ENCODE data around the gene ZNF3.
"Not testable (repeated sequence)": the region's sequence is repeated elsewhere in the genome, so short reads cannot be mapped to it uniquely, and the experiment has no call there.

The ZNF3 gene

DNA sequence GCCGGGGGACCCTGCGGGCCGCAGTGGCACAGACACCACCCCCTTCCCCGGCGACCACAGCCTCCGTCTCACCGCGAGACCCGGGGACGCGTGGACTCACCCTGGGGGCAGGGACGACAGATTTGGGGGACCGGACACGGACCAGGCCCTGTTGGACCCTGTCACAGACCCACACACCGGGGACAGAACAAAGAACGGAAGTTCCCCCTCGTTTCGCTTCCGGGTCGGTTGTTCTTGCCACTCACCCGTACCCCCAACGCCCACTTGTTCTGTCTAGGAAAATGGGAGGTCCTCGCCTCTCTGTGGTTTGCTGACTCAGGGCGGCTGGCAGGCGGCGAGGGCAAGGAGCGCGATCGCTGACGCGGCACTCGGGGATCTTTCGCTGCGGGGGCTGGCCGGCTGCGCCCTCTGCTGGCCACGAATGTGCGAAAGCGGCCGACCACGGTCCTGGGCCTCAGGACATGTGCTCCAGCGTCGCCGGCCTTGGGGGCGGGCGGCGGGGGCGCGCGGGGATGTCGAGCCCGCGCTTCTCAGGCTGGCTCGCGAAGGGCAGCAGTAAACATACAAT lies at the start of gene ZNF3:
TSS of gene ZNF3 (minus strand) at position 189 of the 568 bp plus-strand sequence. CDS start 4,366 bp downstream, outside the sequence.
- peak; percentile 98 for DNase-seq (ENCODE audit: low read depth)

DNA sequence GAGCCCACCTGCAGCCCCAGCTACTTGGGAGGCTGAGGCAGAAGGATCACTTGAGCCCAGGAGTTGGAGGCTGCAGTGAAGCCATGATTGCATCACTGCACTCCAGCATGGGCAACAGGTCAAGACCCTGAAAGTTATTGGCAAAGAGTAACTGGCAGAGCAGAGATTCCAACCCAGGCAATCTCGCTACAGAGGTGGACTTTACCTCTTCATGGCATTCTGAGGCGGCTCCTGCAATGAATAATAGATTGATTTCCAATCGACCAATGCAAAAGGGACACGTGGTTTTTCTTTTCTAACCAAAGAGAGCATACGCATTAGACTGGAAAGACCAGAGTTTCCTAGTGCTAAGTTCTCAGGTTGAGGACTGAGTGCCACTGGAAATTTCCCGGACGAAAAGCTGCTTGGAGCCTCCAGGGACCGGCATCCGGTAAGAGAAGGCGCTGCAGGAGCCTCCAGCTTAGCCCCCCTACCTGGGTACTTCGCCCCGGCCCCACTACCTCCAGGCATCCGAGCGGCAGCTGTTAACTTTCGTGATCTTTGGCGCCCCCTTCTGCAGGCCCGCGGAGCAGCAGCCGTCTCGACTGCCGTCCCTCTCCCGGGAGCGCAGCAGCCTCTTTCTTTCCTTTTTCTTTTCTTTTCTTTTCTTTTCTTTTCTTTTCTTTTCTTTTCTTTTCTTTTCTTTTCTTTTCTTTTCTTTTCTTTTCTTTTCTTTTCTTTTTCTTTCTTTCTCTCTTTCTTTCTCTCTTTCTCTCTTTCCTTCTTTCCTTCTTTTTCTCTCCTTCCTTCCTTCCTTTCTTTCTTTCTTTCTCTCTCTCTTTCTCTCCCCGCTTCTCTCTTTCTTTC lies 49.3 kb upstream of the ZNF3 start:
- DNase-seq (ENCODE audit: low read depth), result no peak

DNA sequence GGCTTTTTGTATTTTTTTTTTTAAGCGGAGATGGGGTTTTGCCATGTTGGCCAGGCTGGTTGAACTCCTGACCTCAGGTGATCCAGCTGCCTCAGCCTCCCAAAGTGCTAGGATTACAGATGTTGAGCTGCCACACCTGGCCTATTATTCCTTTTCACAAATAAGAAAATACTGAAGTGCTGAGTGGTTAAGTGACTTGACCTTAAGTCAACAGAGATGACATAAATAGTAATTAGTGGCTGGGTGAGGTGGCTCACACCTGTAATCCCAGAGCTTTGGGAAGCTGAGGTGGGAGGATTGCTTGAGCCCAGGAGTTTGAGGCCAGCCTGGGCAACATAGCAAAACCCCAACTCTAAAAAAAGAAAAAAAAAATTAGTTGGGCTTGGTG lies 48.7 kb upstream of the ZNF3 start:
- not testable (repeated sequence) for DNase-seq (ENCODE audit: low read depth)

DNA sequence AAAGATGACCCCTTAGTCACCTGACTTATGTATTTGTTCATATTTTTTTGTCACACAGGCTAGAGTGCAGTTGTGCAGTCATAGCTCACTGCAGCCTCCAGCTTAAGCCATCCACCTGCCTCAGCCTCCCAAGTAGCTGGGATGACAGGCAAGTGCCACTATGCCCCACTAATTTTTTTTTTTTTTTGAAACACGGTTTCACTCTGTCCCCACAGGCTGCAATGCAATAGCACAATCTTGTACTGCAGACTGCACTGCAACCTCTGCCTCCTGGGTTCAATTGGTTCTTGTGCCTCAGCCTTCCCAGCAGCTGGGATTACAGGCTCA lies 47.1 kb upstream of the ZNF3 start:
- no peak for DNase-seq (ENCODE audit: low read depth)

DNA sequence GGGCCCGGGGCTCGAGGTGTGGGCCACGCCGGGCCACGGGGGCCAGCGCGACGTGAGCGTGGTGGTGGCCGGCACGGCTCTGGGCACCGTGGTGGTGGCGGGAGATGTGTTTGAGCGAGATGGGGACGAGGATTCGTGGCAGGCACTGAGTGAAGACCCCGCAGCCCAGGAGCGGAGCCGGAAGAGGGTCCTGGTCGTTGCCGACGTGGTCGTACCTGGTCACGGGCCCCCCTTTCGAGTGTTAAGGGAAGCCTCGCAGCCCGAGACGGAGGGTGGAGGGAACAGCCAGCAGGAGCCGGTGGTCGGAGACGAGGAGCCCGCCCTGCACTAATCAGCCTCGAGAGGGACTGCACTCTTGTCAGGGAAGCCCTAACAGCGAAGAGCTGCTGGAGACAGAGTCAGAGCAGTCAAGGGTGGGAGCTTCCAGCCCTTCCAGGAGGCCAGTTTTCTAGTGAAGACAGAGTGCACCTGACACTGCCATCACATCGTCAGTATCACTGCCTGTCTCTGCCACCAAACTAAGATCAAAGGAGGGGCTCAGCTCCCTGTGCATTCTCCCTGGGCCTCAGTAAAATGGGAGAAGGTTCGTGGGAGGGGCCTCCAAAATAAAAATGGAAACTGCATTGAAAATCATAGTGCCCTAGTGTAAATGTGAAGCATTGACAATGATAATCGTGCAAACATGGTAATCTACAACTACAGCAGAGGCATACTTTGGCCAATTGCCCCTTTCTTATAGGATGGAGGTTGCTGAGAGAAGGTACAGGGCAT lies 46.5 kb upstream of the ZNF3 start:
- DNase-seq (ENCODE audit: low read depth), result no peak

DNA sequence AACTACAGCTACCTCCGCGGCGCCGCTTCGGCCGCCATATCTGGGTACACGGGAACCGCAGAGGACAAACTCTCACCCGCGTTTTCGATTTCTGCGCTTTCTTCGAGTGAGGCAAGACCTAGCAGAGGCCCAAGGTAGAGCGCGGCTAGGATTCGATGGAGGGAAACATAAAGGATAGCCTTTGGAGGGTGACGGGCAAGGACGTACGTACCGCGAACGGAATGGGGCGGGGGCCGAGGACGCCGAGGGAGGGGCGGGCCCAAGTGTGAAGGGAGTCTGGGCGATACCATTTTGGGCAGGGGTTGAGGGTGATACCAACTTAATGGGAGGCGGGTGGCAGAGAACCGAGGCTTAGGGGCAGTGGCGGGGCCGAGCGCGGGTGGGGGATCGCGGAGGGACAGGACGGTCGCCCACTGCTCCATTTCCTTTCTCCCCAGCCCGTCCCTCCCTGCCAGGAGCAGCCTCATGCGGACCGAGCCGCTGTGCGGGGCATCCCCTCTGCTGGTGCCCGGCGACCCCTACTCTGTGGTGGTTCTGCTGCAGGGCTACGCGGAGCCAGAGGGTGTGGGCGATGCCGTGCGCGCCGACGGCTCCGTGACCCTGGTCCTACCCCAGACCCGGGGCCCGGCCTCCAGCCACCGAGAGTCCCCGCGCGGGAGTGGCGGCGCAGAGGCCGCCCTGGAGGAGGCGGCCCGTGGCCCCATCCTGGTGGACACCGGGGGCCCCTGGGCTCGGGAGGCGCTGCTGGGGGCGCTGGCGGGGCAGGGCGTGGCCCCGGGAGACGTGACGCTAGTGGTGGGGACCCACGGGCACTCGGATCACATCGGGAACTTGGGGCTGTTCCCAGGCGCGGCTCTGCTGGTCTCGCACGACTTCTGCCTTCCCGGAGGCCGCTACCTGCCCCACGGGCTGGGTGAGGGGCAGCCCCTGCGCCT lies 45.7 kb upstream of the ZNF3 start, which contains the start of gene MBLAC1:
TSS of gene MBLAC1 (plus strand) at position 37 of the 935 bp plus-strand sequence. CDS start at position 466, 429 bp downstream.
- DNase-seq (ENCODE audit: low read depth), result peak; percentile 74

DNA sequence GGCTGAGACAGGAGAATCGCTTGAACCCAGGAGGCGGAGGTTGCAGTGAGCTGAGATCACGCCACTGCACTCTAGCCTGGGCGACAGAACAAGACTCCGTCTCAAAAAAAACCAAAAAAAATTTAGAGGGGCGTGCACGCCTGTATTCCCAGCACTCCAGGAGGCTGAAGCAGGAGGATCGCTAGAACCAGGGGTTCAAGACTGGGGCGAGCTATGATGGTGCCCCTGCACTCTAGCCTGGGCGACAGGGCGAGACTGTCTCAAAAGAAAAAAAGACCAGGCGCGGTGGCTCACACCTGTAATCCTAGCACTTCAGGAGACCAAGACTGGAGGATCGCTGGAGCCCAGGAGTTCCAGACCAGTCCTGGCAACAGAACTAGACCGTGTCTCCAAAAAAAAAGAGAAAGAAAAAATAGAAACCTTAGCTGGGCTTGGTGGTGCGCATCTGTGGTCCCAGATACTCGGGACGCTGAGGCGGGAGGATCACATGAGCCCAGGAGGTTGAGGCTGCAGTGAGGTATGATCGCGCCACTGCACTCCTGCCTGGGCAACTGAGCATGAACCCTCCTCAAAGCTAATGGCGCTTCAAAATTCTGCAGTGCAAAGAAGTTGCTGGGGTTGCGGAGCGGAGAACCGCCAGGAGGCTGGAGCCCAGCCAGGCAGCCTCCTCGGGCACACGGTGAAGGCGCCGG lies 44.9 kb upstream of the ZNF3 start:
- DNase-seq (ENCODE audit: low read depth), result no peak

DNA sequence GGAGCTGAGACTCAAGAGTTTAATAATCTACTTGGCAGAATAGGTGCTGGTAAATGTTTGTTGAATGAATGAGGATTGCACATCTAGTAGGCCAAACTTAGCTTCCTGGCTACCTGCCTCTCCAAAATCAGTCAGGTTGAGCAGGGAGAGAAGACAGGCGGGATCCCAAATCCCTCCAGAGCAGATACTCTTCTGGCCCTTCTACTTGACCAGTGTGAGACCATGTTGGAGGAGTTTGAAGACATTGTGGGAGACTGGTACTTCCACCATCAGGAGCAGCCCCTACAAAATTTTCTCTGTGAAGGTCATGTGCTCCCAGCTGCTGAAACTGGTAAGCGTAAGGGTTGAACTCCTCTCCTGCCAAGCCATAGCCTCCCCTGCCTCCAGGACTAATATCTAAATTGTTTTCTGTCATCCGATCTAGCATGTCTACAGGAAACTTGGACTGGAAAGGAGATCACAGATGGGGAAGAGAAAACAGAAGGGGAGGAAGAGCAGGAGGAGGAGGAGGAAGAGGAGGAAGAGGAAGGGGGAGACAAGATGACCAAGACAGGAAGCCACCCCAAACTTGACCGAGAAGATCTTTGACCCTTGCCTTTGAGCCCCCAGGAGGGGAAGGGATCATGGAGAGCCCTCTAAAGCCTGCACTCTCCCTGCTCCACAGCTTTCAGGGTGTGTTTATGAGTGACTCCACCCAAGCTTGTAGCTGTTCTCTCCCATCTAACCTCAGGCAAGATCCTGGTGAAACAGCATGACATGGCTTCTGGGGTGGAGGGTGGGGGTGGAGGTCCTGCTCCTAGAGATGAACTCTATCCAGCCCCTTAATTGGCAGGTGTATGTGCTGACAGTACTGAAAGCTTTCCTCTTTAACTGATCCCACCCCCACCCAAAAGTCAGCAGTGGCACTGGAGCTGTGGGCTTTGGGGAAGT lies 43.0 kb upstream of the ZNF3 start:
- no peak for DNase-seq (ENCODE audit: low read depth)

DNA sequence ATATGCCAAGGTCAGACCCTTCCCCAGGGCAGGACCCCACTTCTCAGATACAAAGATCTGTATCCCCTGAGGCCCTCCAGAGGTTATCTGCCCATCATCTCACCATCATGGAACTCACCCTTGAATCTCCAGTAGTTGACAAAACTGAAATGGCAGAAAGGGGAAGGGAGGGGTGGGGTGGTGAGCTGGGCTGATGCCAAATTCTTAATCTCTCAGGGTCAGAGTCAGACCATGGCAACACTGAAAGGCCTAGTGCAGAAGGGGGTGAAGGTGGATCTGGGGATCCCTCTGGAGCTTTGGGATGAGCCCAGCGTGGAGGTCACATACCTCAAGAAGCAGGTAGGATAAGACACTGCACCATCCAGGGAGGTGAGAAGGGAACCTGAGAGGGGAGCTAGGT lies 41.0 kb upstream of the ZNF3 start:
- DNase-seq (ENCODE audit: low read depth), result no peak

DNA sequence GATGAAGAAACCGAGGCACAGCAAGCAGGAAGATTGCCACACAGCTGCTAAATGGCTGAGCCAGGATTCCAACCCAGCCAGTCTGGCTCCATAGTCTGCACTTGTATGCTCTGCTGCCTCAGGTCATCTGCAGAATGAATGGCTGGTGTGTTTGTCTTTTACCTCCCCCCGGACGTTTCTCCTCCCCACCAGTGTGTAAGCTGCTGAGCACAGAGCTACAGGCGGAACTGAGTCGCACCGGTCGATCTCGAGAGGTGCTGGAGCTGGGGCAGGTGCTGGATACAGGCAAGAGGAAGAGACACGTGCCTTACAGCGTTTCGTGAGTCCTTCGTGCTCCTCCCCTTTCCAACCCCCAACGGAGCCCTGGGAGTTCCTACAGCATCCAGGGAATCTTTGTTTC lies 40.5 kb upstream of the ZNF3 start:
- no peak for DNase-seq (ENCODE audit: low read depth)

DNA sequence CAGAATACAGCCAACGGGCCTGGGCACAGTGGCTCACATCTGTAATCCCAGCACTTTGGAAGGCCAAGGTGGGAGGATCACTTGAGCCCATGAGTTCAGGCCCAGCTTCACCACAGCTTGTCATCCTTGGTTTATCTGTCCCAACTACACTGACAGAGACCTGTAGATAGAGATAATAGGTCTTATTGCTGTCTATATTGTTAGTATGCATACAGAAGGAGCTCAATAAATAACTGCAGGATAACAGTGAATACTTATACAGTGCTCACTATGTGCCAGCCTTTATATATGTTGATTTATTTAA lies 39.2 kb upstream of the ZNF3 start:
- no peak for DNase-seq (ENCODE audit: low read depth)

DNA sequence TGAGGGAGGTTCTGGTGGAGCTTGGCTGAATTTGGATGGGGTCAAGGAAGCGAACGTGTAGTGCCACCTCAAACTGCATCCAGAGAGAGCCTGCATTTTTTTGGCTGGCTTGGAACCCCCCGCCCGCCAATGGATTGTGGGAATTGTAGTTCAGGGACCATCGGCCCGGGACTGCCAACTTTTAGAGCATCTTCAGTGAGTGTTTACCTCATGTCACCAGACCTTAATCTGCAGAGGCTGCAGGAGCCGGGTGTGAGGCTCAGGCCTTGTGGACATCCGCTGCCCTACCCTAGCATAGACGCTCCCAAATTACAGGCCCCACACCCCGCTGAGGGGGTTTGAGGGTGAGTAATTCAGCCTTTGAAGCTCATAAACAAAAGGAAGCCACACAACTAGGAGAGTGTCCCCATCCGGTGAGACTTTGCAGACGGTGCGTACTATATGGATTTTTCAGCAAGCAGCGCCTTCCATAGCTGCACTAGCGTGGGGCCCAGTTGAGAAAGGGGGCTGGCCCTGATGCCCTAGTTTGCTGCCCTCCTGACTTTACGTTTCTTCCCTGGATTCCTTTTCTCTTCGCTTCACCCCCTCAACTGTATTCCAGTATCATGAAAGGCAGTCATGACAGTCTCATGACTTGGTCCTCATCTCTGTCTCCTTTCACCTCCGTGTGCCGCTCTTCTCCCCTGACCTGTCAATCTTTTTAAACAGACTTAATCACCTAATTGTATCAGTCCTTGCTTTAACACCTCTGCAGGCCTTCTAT lies 38.6 kb upstream of the ZNF3 start:
- DNase-seq (ENCODE audit: low read depth), result no peak

DNA sequence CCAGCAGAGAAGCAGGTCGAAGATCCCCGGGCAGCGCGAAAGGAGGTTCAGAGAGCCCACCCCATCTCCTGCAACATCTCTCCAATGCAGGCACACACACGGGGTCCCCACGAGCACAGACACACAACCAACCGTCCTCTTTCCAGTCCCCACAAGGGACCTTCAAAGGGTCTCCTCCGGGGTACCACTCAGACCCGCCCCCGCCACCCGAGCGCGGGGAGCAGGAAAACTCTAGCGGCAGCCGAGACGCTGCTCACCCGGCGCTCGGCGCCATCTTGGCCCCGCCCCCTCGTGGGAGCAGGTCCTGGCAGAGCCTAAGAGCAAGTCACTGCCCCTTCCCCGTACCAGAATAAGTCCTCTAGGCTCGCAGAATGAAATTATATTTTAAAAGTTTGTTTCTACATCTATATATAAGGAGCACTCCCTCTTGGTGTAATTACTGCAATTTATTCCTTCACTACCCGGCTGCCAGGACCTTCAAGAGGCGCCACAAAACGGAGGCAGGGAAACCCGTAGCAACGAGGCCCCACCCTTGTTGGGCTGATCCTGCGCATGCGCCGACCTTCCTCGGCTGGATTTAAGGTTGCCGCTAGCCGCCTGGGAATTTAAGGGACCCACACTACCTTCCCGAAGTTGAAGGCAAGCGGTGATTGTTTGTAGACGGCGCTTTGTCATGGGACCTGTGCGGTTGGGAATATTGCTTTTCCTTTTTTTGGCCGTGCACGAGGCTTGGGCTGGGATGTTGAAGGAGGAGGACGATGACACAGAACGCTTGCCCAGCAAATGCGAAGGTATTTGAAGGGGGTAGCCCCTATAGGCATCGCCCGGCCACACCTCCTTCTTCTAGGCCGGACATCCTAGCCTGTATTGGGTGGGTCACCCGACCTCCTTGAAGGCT lies 37.8 kb upstream of the ZNF3 start, which contains the start of the genes CNPY4 and TAF6:
TSS of gene CNPY4 (plus strand) at position 563 of the 898 bp plus-strand sequence. CDS start at position 674, 111 bp downstream.
TSS of gene TAF6 (minus strand) at position 287 of the 898 bp plus-strand sequence. CDS start 5,149 bp downstream, outside the sequence.
- DNase-seq (ENCODE audit: low read depth), result peak; percentile 83

DNA sequence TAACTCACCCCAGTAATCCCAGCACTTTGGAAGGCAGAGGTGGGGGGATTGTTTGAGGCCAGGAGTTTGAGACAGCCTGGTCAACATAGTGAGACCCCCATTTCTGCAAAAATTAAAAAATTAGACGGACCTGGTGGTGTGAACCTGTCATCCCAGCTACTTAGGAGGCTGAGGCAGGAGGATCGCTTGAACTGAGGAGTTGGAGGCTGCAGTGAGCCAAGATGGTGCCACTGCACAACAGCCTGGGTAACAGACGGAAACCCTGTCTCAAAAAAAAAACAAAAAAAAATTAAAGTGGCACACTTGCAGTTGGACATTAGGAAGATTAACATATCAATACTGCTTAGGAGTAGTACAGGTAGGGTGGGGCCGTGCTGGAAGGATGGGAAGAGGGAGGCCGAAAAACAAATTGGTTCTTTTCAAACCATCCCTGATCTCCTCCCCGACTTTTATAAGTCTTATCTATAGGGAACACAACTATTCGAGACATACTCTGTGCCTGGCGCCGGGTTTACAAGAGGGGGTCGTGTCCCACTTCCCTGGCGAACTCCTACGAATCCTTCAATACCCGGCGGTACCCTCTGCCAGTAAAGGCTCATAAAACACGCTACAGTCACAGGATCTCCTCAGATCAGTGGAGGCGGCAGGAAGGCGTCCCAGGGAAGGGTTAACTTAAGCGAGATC lies 37.0 kb upstream of the ZNF3 start:
- DNase-seq (ENCODE audit: low read depth), result no peak

DNA sequence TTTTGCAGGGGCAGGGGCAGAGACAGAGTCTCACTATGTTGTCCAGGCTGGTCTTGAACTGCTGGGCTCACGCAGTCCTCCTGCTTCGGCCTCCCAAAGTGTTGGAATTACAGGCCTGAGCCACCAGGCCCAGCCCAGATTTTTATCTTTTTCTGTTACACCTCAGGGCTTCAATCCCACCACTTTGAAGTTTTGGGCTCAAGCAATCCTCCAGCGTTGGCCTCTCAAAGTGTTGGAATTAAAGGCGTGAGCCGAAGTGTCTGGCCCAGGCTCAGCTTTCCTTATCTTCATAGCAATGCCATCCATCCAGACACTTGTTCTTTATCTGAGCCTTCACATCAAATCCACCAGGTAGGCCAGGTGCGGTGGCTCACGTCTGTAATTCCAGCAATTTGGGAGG lies 33.5 kb upstream of the ZNF3 start:
- DNase-seq (ENCODE audit: low read depth), result no peak

DNA sequence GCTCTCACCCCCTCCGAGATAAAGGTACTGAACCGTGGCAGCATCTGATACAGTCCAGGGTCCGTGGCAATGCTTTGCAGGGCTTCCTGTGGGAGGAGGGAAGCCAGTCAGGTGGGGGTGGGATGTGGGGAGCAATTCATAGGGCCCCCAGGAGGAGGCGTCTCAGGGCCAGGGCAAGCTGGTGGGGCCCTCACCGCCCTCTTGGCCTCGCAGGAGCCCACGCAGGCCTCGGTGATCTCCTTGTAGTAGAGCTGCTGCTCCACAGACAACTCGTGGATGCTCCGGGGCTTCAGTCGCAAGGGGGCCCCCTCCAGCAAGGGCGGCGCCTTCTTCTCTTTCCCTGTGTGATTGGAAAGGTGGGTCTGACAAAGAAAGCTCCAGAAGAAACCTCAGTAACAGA lies 30.4 kb upstream of the ZNF3 start:
- no peak for DNase-seq (ENCODE audit: low read depth)

DNA sequence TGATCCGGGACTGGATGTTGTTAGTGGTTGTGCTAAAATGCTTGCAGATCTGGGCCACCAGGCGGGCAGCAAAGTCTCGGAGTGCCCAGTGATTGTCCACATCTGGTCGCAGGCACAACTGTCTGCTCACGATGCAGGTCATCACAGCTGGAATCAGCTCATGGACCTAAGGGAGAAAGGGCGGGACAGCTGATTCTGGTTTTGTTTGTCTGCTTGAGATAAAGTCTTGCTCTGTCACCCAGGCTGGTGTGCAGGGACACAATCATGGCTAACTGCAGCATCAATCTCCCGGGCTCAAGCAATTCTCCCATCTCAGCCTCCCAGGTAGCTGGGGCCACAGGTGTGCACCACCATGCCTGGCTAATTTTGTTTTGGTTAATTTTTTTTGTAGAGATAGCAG lies 29.6 kb upstream of the ZNF3 start:
- no peak for DNase-seq (ENCODE audit: low read depth)

Data from non-pigmented ciliary epithelial cell (primary cell).